CD4-positive, alpha-beta T cell treated with Interleukin-4 for 1 hour (primary cell): ENCODE measurements around the gene SLC2A8.

Experiments used
- DNase-seq, 2 donors: peaks; one replicate each; pipeline ENCODE4 v3.0.0-alpha.2; 2020 to 2022

SLC2A8 gene, protein sequence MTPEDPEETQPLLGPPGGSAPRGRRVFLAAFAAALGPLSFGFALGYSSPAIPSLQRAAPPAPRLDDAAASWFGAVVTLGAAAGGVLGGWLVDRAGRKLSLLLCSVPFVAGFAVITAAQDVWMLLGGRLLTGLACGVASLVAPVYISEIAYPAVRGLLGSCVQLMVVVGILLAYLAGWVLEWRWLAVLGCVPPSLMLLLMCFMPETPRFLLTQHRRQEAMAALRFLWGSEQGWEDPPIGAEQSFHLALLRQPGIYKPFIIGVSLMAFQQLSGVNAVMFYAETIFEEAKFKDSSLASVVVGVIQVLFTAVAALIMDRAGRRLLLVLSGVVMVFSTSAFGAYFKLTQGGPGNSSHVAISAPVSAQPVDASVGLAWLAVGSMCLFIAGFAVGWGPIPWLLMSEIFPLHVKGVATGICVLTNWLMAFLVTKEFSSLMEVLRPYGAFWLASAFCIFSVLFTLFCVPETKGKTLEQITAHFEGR

DNA sequence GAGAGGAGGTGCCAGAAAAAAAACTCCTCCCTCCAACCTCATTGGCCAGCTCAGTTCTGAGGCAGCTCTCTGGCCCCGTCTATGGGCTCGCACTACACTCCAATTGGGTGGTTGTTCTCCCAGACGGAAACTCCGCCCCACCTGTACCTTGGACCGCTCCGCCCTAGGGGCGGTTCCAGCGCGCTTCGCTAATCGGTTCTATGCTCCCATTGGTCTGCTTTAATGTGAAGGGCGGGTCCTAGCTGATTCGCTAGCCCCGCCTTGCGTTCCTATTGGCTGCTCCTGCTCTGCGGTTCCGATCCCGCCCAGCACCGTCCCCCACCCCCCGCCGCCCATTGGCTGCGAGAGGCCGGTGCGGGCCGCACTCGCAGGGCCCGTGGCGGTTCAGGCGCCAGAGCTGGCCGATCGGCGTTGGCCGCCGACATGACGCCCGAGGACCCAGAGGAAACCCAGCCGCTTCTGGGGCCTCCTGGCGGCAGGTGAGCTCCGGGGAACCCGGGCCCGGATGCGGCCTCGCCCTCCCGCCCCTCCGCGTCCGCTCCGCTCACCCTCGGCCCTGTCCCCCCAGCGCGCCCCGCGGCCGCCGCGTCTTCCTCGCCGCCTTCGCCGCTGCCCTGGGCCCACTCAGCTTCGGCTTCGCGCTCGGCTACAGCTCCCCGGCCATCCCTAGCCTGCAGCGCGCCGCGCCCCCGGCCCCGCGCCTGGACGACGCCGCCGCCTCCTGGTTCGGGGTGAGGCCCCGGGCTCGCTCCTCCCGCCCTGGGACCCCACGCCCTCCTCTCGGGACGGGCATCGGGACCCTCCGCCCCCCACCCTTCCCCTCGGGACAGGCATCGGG, at the start of gene SLC2A8:
TSS of gene SLC2A8 (plus strand) at position 362 of the 838 bp plus-strand sequence. CDS start at position 424, 62 bp downstream.
- peak; percentile 98 to 99 for DNase-seq

DNA sequence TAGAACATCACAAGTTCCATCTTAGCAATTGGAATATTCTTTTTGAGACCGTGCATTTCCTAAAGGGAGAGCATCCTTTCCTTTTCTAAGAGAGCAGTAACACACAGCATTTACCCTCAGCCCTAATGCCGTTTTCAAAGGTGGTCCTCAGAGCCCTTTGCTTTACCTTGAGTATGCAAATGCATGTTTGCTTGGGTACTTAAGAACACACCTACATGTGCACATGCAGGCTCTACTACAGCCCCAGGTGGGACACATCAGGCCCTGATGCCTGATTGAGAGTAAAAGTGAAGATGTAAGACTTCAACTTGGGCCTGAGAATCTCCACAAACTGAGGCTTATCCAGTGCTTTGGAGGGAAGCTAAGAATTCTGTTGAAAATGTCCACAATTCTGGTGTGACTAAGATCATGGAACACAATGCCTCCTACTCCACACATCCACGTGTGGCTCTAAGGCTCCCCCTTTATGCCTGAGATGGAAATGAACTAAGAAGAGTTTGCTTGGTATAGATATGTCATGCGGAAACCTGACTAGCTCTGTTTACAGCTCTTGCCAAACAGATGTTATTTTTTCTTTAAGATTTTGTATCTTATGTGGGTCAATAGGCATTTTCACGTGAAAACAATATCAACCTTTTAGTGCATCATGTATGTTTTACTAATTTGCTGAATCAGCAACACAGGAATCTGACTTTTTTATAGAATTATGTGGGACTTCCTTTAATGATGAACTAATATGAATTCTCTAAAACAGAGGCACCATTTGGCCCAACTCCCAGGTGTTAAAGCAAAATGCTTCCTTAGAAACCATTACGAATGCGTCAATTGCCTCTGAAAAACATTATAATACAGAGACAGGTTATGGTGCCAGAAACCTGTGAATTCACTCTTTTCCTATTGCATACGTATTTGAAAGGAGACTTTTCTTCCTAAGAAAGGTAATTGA, 48.9 kb upstream of the SLC2A8 start:
- no peak for DNase-seq

DNA sequence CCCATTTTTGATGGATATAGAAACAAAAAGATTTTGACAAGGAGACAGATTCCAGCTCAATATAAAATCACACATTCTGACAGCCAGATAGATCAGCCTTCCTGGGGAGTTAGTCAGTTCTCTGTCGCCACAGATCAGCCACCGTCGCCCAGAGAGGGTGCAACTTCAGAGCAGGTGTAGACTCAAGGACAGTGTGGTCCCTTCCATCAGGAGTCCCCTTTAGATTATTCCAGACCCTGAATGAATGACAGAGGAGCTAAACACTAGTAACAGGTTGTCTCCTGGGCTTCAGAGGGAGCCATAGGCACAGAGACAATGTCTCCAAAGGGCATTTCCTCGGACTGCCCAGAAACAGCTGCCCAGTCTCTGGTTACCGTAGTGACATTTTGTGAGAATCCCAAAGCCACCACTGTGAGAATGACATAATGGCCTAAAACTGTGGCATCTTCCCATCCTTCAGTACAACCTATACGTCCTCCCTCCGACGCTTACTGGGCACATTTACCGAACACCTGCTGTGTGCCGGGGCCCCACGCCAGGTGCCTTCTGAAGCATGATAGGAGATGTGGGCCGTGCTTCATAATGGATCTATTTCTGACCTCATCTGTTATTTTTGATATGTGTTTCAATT, 47.4 kb upstream of the SLC2A8 start:
- DNase-seq = no peak

DNA sequence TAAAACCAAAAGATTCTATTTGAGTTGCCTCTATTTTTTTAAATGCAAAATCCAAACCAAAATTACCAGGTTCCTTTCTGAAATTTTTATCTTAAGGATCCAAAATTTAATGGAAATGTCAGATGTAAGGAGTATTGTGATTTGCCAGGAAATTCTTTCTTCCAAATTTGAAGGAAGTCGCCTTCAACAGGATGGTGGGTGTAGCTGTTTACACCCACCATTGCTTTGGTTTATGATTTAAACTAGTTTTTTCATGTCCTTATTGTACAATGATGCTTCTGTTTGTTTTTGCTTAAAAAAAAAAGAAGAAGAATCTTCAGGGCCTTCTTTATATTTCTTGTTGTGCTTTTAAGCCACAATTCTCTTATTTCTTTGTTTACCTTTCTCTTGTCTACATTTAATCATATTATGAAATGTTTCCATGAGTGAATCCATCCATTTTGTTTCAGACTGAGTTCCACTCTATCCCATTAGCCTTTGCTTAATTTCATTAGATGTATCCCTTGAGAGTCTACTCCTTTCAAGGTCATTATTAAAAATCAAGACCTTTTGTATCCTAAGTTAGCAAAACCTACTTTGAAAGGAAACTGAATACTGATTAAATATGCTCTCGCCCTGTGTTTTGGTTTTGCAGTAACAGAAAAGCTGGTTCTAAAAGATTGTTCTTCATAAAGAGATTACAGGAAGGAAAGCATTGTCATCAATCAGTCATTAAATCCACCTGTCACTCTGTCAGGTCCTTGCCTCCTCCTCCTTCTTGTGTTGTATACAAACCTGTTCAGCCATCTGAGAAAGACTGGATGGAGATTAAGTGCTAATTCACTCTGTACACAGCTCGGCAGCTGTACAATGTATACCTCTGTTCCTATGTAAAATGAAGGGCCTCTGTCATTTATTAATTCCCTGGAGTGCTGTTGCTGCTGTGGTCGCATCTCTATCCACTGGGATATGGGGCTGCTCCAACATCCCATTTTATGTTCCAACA, 45.5 kb upstream of the SLC2A8 start:
- DNase-seq = no peak

DNA sequence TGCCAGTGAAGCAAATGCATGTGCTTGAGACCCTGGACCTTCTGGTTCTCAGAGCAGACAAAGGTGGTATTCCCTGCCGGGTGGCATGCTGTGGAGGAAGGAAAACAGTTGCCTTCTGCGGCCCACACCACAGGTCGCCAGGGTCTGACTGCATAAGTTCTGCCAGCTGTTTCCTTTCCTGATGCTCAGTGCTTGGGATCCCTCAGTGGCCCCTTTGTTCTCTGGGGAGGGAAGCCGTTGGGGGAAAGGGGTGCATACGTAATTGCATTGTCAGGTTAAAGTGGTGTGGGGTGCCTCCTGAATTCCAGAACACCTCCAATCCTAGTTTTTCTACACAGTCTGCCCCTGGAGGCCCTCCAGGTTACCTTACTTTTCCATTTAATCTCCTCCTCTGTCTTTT, 43.1 kb upstream of the SLC2A8 start:
- DNase-seq = no peak

DNA sequence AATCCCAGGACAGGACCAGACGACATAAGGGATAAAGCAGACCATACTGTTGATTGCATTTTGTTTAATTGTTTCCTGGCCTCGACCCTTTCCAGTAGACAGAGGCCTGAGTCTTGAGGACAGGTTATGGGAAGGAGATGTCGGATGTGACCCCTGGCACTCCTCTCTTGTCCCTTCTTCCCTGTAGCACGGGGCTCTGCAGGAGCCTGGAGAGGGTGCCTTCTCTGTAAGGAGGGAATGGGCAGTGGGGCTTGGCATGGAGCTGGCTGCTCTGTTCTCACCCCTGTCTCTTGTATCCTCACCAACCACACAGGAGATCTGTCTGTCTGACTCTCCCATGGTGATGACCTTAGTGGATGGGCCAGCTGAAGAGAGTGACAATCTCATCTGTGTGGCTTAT, 40.1 kb upstream of the SLC2A8 start:
- no peak for DNase-seq

DNA sequence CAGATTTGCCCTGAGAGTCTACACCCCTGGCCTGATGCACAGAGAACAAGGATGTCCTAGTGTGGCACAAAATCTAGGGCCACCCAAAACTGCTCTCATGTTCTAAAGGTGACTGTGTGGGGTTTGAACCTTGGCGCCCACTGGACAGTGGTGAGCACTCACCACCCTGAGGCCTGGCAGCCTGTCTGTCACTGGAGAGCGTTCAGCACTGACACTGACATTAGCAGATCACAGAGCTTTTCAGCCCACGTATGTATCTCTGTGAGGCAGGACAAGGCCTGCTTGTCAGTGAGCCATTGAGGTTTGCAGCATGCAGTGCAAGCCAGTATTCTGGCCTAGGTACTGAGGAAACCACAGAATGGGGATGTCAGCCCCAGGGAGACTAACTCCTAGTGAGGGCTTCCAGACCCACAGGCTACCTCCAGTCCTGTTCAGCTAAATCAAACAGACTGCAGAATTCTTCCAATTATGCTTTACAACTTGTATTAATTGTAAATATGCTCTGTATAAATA, 38.9 kb upstream of the SLC2A8 start:
- no peak for DNase-seq

DNA sequence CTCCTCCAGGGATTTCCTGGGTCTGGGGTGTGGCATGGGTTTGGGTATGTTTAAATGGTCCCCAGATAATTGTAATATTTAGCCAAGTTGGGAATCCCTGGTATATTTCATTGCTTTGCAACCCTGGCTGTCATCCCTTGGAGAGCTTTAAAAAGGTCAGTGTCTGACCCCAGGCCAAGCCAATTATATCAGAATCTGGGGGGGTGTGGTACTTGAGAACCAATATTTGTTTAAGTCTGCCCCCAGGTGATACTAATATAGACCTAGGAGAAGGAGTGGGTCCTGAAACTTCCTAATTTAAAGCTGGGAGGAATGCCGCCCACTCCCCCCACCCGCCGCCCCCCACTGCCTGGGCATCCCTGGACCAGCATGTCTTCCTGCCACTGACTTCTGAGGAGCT, 38.2 kb upstream of the SLC2A8 start:
- no peak for DNase-seq

DNA sequence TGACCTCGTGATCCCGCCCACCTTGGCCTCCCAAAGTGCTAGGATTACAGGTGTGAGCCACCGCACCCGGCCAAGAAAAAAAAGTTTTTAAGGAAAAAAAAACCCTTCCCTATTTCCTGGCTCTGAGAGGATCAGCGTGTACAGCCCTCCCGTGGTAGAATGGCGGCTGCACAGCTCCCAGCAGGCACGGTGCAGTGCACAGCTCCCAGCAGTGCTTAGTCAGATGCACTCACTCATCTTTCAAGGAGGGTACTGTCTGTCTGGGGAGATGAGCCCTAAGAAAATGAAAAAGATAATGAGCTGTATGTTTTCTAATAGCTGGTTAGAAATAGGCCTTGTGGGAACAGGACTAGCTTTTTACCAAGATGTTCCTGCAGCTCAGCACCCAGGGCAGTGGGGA, 36.7 kb upstream of the SLC2A8 start:
- DNase-seq = no peak

DNA sequence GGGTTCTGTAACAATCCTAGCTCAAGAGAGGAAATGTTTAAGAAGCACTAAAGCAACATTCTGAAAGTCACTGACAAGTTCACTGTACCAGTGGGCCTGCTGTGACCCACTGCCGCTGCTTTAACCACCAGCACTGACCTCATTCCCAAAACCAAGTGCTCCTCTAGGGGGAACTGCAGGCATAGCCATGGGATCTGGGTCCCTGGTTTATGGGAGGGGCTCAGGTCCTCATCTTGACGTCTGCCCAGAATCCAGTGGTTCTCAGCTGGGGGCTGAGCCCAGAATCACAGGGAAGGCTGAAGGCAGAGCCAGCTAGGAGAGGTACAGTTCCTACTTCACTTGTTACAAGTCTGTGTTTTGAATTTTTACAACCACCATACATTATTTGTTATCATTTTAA, 36.1 kb upstream of the SLC2A8 start:
- DNase-seq = no peak

DNA sequence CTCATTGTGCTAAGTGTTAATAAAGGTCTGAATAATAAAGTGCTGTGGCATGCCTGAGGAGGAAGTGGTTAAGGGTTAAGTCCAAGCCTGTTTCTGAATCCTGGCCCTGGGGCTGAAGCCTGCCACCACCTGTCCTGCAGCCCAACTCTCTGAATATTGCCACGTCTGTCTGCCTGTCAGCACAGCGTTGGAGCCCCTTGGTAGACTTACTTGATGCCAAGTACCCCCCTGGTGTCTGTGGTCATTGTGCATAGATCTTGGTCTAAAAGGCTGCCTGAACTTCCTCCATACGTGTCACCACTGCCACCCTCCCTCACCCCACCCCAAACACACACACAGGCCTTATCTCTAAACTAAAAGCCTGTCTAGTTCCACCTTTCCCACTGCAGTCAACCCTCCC, 35.4 kb upstream of the SLC2A8 start:
- DNase-seq = no peak

DNA sequence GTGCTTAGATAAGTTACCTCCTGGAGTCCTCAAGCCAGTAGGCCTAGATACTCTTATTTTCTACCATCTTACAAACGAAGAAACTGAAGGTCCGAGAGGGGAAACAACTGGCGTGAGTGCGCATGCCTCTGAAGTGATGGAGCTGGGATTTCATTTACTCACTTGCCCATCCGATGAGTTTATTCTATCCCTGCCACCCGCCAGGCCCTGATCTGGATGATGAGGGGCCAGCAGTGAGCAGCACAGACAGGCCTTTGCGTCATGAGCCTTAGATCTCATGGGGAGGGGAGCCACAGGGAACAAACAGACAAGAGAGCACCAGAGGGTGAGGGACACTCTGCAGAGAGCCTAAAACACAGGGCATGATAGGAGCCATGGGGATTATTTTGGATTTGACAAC, 34.1 kb upstream of the SLC2A8 start:
- no peak for DNase-seq

DNA sequence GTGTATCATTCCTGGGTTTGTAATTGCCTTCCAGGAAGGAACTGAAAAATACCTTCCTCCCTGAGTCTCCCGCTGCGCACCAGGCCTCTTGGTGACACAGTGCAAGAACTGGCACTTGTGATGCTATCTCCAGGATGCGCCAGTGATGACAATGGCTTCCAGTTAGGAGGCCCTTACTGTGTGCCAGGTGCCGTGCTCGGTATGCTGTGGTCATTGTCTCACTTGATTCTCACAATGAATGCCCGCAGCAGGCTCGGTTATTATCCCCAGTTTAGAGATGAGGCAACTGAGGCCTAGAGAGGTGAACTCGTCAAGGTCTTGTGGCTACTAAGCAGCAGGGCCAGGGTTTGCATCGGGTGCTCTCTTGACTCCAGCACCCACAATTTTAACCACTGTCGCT, 31.5 kb upstream of the SLC2A8 start:
- no peak for DNase-seq

DNA sequence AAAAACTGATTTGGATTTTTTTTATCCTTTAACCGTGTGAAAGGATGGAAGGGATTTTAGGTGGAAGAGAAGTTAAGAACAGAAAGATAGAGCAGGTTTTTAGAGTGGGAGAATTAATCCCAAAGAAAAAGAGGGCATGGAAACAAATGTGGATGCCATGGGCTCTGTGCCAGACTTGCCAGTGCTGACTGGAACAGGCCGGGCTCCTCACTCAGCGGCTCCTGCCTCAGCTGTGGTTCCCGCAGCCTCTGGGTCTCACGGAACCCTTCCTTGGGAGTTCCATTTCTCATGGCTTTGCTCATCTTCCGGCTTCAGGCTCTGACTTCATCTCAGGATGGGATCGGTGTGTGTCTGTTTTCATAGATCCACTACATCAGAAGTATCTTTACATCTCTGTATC, 30.4 kb upstream of the SLC2A8 start:
- DNase-seq = no peak

DNA sequence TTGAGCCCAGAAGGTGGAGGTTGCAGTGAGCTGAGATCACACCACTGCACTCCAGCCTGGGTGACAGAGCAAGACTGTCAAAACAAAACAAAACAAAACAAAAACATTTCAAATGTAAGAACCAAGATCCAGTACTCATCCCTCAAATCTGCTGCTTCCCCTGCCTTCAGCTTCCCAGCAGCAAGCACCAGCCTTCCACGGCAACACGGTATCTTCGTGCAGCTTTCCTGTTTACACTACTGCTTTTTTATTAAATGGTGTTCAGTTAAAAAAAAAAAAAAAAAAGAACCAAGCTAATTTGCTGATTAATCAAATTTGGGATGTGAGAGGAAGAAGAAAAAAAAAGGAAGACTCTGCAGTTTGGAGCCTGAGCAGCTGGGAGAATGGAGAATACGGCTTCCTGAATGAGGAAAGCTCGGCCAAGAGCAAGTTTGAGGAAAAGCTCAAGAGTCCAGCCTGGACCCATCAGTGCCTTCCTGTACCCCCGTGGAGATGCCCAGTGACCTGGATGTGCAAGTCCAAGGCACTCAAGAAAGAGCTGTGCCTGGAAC, 28.0 kb upstream of the SLC2A8 start:
- no peak for DNase-seq

DNA sequence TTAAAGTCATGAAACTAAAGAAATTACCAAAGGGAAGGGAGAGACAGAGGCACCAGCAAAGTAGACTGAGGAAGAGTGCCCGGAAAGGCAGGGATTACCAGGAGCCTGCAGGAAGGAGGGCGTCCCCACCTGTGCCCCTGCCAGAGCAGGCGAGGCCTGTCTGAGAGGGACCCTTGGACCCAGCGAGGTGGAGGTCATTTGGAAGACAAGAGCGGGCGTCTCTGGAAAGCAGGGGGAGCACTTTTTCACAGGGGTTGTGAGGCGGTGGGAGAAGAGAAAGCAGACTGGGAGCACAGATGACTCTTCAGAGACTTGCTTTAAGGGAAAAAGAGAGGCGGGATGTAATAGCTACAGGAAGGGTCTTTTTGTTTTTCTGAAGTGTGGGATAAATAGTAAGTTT, 27.5 kb upstream of the SLC2A8 start:
- no peak for DNase-seq

DNA sequence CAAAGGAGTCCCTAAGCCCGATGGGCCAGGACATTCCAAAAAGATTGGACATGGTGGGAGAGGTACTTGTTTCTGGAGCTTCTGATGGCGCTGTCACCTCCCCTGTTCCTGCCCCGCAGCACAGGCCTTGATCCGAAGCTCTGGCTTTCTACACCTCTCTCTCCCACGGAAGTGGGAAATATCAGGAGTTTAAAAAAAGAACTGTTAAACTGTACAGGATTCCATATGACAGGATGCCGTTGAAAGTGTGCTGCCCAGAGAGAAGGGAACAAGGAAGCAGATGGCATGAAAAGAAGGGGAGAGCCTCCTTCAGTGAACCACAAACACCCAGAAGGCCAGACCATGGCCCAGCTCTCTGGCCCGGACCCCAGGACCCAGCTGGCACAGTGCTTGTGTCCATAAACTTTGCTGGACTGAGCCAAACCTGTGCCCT, 26.8 kb upstream of the SLC2A8 start:
- no peak for DNase-seq

DNA sequence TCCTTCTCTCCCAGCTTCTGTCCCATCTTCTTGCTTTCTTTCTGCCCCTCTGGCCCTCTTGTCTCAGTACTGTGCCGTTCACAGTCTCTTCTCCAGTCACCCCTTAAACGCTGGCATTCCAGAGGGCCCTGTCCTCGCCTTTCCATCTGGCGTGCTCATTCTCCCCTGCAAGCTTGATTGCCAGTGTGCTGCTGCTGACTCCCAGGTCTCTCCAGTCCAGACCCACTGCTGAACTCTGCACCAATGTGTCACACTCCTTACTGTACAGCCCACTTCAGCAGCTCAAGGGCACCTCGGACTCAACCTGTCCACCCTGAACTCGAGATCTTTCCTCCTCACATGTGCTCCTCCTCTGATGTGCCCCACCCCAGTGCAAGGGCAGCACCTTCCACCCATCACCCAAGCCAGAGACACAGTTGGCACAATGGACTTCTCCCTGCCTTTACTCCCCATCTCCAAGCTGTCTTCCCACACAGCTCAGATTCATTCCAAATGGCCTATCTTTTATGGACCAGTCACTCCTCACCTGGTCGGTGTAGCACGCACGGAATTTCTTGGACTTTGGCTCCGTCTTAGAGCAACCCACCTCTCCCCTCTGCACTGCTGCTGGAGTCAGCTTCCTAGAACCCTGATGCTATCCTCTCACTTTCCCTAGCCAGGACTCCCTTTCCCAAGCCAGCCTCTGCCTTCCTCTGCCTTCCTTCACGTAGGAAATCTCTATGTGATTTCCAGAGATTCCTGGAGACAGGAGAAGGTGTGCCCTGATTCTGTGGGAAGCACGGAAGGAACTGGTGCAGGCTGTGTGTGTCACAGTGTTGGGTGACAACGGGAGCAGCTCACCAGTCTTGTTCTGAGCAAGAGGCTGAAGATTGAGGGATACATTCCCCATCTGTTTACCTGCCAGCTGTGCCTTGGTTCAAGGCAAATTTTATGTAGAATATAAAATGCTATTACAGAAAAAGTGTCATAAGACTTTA, 26.0 kb upstream of the SLC2A8 start:
- DNase-seq = no peak

DNA sequence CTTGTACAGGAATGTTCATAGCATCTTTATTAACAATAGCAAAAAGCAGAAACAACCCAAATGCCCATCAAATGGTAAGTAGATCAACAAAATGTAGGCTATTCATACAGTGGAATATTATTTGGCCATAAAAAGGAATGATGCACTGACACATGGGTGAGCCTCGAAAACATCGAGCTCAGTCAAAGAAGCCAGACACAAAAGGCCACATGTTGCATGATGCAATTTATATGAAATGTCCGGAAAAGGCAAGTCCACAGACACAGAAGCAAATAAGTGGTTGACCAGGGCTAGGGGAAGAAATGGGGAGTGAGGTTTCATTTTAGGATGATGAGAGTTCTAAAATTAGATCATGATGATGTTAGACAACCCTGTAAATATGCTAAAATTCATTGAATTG, 16.5 kb upstream of the SLC2A8 start:
- no peak for DNase-seq
